Measurements from ENCODE around the gene POTEF. TPM values are rescaled to one million over a fixed set of nuclear protein-coding genes. Genes with fewer than 3 reads are reported as not detected.

The POTEF gene
- total RNA-seq, 2 donors from 2014 or later: not detected

Other genes with a start within 250 kb of the POTEF start
- not detected for gene RAB6C, start 149.6 kb downstream of the POTEF start, total RNA-seq
- 1 to 10 TPM; 1.4 to 1.5 TPM for gene CCDC74B, start 15.9 kb upstream of the POTEF start, total RNA-seq
- 10 to 100 TPM; 26.5 to 29.7 TPM for gene SMPD4, start 52.4 kb upstream of the POTEF start, total RNA-seq
- 100 to 1,000 TPM; 183 to 200 TPM for gene MZT2B, start 53.0 kb upstream of the POTEF start, total RNA-seq
- gene TUBA3E, start 69.2 kb upstream of the POTEF start, total RNA-seq: not detected
- 10 to 100 TPM; 48.7 to 60.5 TPM for gene IMP4, start 213.7 kb upstream of the POTEF start, total RNA-seq
- 10 to 100 TPM; 33.6 to 58.7 TPM for gene PTPN18, start 226.8 kb upstream of the POTEF start, total RNA-seq

Data from posterior vena cava (tissue), 2 donors.